Nephron progenitor cell (in vitro differentiated cells): ENCODE results near the gene RORC.

ENCODE experiments used
- DNase-seq: peaks from one replicate; pipeline ENCODE4 v3.0.0; 2021
- H3K27ac Mint-ChIP-seq: 2 replicates; pipeline ENCODE4 v1.8.0; 2021; ENCODE audit warnings: mild to moderate bottlenecking, moderate library complexity, mixed read lengths
- H3K27me3 Mint-ChIP-seq: 2 replicates; pipeline ENCODE4 v1.8.0; 2021; ENCODE audit warnings: mild to moderate bottlenecking, low read depth, mixed read lengths; ENCODE audit not compliant: poor library complexity
- H3K36me3 Mint-ChIP-seq: 2 replicates; pipeline ENCODE4 v1.8.0; 2021; ENCODE audit warnings: low read depth, mixed read lengths
- H3K4me1 Mint-ChIP-seq: 2 replicates; pipeline ENCODE4 v1.8.0; 2021; ENCODE audit warnings: mixed read lengths
- H3K4me3 Mint-ChIP-seq: 2 replicates; pipeline ENCODE4 v1.8.0; 2021; ENCODE audit warnings: mild to moderate bottlenecking, moderate library complexity, mixed read lengths
- H3K9me3 Mint-ChIP-seq: 2 replicates; pipeline ENCODE4 v1.8.0; 2021; ENCODE audit warnings: mild to moderate bottlenecking, moderate library complexity, mixed read lengths
- TF ChIP-seq, protein P1 (sequence below): fragments of 200-600 bp; sonication (generic); IDR thresholded peaks from 2 replicates; pipeline ENCODE4 v1.5.0; 2021; ENCODE audit warnings: antibody characterized with exemption

The RORC gene

DNA sequence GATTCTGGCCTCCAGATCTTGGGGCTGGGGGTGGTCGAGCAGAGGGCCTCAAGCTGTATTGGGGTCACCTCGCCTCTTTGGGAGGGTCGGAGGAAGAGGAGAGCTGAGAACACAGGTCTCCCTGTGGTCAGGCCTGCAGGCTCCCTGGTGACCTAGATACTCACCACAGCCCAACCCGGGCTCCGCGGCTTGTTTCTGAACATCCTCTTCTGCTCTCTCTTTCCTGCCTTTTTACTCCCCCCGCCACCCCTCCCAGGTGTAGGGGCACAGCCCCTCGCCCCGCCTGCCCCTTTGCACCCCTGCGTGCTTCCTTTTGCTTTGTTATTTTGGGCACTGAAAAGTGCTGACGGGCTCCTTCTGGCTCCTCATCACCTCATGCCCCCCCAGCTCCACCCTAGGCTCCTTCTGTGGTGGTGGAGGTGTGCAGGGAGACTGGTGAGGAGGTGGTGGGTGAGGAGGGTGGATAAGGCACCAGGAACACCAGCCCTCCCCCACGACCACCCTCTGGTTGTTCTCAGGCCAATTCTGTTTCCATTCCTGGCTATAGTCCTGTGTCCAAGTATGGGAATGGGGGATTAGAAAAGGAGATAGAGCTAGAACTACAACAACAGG lies 15.8 kb downstream of the RORC start:
- no peak for DNase-seq
- Mint-ChIP-seq H3K4me3 (no peak overlapping the region), H3K27me3 (peaks cover 40% of the 10 kb centered on the region), H3K9me3 (no peaks in the 10 kb centered on the region), H3K4me1 (peaks cover 11% of the 10 kb centered on the region), H3K36me3 (no peaks in the 10 kb centered on the region), H3K27ac (no peak overlapping the region)
- TF ChIP-seq, protein P1, sequence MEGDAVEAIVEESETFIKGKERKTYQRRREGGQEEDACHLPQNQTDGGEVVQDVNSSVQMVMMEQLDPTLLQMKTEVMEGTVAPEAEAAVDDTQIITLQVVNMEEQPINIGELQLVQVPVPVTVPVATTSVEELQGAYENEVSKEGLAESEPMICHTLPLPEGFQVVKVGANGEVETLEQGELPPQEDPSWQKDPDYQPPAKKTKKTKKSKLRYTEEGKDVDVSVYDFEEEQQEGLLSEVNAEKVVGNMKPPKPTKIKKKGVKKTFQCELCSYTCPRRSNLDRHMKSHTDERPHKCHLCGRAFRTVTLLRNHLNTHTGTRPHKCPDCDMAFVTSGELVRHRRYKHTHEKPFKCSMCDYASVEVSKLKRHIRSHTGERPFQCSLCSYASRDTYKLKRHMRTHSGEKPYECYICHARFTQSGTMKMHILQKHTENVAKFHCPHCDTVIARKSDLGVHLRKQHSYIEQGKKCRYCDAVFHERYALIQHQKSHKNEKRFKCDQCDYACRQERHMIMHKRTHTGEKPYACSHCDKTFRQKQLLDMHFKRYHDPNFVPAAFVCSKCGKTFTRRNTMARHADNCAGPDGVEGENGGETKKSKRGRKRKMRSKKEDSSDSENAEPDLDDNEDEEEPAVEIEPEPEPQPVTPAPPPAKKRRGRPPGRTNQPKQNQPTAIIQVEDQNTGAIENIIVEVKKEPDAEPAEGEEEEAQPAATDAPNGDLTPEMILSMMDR, result no peak

DNA sequence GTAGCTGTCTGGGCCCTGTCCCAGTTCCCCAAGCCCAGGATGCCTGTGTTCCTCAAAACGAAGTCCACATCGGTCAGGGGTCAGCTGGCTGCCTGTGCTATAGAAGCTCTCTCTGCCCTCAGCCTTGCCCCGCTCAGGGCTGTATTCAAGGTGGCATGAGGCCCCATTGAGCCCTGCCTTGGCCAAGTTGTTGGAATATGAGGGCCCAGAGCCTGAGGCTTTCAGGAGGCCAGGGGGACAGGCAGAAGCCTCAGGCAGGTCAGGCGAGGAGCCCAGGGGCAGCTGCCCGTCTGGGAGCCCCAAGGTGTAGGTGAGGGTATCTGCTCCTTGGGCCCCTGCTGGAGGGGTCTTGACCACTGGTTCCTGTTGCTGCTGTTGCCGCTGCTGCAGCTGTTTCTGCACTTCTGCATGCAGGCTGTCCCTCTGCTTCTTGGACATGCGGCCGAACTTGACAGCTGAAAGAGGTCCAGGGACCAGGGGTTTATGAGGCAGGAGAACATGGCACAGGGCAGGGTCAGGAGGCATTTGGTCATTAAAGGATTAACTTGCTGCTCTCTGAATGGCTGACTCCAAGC lies 16.5 kb downstream of the RORC start:
- Mint-ChIP-seq H3K27me3 (peaks cover 38% of the 10 kb centered on the region), H3K36me3 (no peaks in the 10 kb centered on the region), H3K4me3 (no peak overlapping the region), H3K27ac (no peak overlapping the region), H3K4me1 (peaks cover 14% of the 10 kb centered on the region), H3K9me3 (no peaks in the 10 kb centered on the region)
- TF ChIP-seq, protein P1, result no peak
- no peak for DNase-seq

DNA sequence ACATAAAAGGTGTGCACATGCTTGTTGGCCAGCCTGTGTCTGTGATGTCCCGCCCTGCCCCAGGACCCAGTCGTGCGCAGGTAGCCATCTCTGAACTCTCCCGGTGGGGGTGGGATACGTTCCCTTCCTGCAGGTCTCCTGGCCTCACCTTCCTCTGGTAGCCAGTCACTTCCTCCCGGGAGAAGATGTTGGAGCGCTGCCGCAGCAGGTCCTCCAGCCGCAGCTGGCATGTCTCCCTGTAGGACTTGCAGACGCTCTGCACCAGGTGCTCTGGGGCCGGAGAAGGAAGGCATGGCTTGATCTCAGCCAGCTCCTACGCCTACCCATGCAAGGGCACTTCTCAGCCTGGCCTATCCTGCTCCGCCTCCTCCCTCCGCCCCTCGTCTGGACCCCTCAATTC lies 17.2 kb downstream of the RORC start:
- peaks cover 20% of the 10 kb centered on the region for H3K4me1 Mint-ChIP-seq
- TF ChIP-seq, protein P1, result no peak
- H3K4me3 Mint-ChIP-seq, result no peak overlapping the region
- H3K27ac Mint-ChIP-seq, result no peak overlapping the region
- no peak for DNase-seq
- H3K9me3 Mint-ChIP-seq, result no peaks in the 10 kb centered on the region
- H3K27me3 Mint-ChIP-seq, result peaks cover 32% of the 10 kb centered on the region
- H3K36me3 Mint-ChIP-seq, result no peaks in the 10 kb centered on the region

DNA sequence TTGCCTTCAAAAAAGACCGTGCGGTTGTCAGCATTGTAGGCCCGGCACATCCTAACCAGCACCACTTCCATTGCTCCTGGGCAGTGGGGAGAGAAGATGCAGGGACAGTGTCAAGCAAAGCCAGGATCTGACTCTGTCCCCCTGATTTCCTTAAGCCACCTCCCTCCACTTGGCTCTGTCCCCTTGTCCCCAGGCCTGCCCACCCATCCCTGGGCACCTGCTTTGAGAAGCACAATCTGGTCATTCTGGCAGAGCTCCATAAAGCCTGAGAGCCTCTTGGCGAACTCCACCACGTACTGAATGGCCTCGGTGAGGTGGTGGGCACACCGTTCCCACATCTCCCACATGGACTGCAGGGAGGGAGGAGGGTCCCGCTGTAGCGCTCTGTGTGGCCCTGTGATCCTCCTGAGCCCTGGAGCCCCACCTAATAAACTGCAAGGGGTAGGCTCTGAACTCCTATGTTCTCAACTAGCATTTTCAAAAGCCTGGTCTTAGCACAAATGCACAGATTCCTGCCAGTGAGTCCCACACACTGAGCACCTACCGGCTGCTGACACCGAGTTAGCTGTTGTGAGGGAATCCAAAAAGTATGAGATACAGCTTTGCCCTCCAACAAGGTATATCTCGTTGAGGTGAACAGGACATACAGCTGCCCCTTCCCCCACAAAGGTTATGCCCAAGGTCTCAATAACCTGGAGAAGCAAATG lies 18.2 kb downstream of the RORC start:
- no peaks in the 10 kb centered on the region for H3K36me3 Mint-ChIP-seq
- H3K27me3 Mint-ChIP-seq, result peaks cover 29% of the 10 kb centered on the region
- no peak overlapping the region for H3K4me3 Mint-ChIP-seq
- no peak for DNase-seq
- H3K27ac Mint-ChIP-seq, result no peak overlapping the region
- H3K4me1 Mint-ChIP-seq, result peaks cover 30% of the 10 kb centered on the region
- TF ChIP-seq, protein P1, result no peak
- no peaks in the 10 kb centered on the region for H3K9me3 Mint-ChIP-seq

DNA sequence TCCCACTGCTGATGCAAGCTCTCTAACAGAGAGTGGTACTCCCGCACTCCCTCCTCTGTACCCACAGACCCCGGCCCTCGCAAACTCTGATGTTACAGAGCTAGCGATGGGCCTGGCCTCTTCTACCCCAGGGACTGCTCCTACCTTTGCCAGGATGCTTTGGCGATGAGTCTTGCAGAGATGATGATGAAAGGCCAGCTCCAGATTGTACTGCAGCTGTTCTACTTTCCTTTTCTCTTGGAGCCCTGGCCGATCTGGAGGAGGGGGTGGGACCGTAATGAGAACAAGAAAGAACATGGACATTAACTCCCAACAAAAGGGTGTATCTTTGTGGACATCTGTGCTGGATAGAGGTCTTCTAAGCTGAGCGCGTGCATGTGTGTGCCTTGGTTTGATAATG lies 20.4 kb downstream of the RORC start:
- no peaks in the 10 kb centered on the region for H3K36me3 Mint-ChIP-seq
- peaks cover 27% of the 10 kb centered on the region for H3K4me1 Mint-ChIP-seq
- H3K9me3 Mint-ChIP-seq, result no peaks in the 10 kb centered on the region
- no peak overlapping the region for H3K4me3 Mint-ChIP-seq
- H3K27me3 Mint-ChIP-seq, result peaks cover 34% of the 10 kb centered on the region
- no peak overlapping the region for H3K27ac Mint-ChIP-seq
- no peak for DNase-seq
- TF ChIP-seq, protein P1, result no peak
